ENCODE data around the gene NKAPD1. TPM values are rescaled to one million over a fixed set of nuclear protein-coding genes. Genes with fewer than 3 reads are reported as not detected.

NKAPD1 gene
- total and polyA plus RNA-seq, 9 of the 15 experiments (the other 6 are each of a cell fraction or from before 2014, with no cell fraction given) = 14.1 to 73.5 (median 29.3) TPM

DNA sequence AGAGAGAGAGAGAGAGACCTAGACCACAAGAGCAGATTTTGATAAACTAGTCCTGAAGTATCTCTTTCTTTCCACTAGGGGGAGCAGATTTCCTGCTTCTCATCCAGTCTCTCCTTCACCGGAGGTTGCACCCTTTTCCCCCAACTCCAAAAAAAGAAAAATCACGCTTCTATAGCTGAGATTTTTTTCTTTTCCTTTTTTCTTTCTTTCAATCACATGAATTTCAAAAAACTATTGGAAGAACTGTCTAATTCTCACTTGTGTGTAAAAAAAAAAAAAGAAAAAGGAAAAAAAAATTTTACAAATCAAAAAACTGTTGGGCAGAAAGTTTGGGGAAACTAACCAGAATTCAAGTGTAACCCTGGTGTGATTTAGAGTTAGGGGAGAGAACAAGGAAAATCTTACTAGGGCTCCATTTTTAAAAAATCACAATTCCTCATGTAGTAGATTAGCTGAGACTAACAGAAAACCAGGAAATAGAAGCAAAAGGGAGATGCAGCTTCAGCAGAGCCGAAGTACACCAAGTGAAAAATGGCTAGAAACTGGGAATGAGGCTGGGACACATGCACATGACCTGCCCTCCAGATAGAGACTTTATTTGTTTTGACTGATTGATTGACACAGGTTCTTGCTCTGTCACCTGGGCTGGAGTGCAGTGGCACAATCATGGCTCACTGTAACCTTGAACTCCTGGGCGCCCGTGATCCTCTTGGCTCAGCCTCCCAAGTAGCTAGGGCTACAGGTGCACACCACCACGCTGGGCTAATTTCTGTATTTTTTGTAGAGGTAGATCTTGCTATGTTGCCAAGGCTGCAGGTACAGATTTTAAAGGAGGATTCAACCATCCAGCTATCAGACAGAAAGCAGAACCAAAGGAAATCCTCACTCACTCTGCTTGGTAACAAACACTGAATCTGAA, 39.7 kb downstream of the NKAPD1 start (continued):
- TF ChIP-seq, protein P1, sequence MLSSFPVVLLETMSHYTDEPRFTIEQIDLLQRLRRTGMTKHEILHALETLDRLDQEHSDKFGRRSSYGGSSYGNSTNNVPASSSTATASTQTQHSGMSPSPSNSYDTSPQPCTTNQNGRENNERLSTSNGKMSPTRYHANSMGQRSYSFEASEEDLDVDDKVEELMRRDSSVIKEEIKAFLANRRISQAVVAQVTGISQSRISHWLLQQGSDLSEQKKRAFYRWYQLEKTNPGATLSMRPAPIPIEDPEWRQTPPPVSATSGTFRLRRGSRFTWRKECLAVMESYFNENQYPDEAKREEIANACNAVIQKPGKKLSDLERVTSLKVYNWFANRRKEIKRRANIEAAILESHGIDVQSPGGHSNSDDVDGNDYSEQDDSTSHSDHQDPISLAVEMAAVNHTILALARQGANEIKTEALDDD (IDR thresholded peaks at IDR 0.05) = peak; percentile 36; the same call in 1 of the 2 replicates
- TF ChIP-seq, protein P2, sequence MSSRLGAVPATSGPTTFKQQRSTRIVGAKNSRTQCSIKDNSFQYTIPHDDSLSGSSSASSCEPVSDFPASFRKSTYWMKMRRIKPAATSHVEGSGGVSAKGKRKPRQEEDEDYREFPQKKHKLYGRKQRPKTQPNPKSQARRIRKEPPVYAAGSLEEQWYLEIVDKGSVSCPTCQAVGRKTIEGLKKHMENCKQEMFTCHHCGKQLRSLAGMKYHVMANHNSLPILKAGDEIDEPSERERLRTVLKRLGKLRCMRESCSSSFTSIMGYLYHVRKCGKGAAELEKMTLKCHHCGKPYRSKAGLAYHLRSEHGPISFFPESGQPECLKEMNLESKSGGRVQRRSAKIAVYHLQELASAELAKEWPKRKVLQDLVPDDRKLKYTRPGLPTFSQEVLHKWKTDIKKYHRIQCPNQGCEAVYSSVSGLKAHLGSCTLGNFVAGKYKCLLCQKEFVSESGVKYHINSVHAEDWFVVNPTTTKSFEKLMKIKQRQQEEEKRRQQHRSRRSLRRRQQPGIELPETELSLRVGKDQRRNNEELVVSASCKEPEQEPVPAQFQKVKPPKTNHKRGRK (tag; IDR thresholded peaks at IDR 0.05) = 0 out of 2 replicates have a peak, but pooled peaks have one; percentile 19
- TF ChIP-seq KDM1A (IDR thresholded peaks at IDR 0.05) = peak in 1 of 2 experiments; percentile 61; a peak in 3 of 4 replicates
- TF ChIP-seq NFE2L1 (tag; IDR thresholded peaks at IDR 0.05; ENCODE audit: borderline replicate concordance, low read depth) = no peak
- TF ChIP-seq MEF2A (IDR thresholded peaks at IDR 0.05; ENCODE audit: control insufficient read depth, low read depth, low read length) = 0 out of 2 replicates have a peak, but pooled peaks have one; percentile 2
- TF ChIP-seq RAD21 (CRISPR knock-in tag; conservative IDR thresholded peaks at IDR 0.05 in 1 of 2, IDR thresholded peaks at IDR 0.05 in 1 of 2) = peak; percentile 46 to 67
- no peak for TF ChIP-seq ZEB2 (IDR thresholded peaks at IDR 0.05)
- TF ChIP-seq HMG20A (CRISPR knock-in tag; conservative IDR thresholded peaks at IDR 0.05) = no peak
- 0 out of 4 replicates have a peak, but pooled peaks of 1 of the 2 experiments have one; percentile 40 for TF ChIP-seq RCOR1 (IDR thresholded peaks at IDR 0.05; ENCODE audit: borderline replicate concordance in 1 of 2, low read depth in 2 of 2, low read length in 2 of 2)
- TF ChIP-seq SRSF1 (IDR thresholded peaks at IDR 0.05; ENCODE audit: low read depth, low read length) = no peak
